ENCODE results near the gene CSF1.
"Not testable (repeated sequence)": the region's sequence is repeated elsewhere in the genome, so short reads cannot be mapped to it uniquely, and the experiment has no call there.

Gene CSF1

DNA sequence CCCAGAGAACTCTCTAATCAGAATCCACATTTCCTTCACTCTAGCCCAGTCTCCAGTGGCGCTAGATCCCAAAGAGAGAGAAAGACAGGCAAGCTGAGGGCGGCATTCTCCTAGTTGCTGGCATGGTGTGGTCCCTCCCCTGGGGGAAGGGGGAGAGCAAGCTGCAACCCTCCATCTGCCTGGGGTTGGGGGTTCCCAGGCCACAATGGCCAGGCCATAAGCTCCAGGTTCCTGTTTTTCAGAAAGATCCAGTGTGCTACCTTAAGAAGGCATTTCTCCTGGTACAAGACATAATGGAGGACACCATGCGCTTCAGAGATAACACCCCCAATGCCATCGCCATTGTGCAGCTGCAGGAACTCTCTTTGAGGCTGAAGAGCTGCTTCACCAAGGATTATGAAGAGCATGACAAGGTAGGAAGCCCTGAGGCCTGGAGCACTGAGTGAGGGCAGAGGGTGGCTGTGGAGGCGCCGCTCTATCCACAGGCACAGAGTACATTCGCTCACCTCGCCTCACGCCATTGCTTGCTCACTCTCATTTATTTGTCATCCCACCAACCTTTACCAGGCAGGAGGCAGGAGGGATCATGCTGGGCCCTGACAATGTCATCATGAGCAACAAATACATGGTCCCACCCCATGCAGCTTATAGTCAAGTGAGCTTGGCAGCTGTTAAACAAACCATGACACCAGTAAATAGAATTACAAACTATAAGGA, 6.6 kb downstream of the CSF1 start:
- H3K4me1 Mint-ChIP-seq, result peaks cover 18% of the 10 kb centered on the region
- DNase-seq (no peak), ATAC-seq (no peak)
- peaks cover 62% of the 10 kb centered on the region for H3K36me3 Mint-ChIP-seq (ENCODE audit: low read depth)
- H3K27me3 Mint-ChIP-seq, result peaks cover 5% of the 10 kb centered on the region
- no peaks in the 10 kb centered on the region for H3K9me3 Mint-ChIP-seq
- no peak overlapping the region for H3K27ac Mint-ChIP-seq
- H3K4me3 Mint-ChIP-seq, result no peak overlapping the region

DNA sequence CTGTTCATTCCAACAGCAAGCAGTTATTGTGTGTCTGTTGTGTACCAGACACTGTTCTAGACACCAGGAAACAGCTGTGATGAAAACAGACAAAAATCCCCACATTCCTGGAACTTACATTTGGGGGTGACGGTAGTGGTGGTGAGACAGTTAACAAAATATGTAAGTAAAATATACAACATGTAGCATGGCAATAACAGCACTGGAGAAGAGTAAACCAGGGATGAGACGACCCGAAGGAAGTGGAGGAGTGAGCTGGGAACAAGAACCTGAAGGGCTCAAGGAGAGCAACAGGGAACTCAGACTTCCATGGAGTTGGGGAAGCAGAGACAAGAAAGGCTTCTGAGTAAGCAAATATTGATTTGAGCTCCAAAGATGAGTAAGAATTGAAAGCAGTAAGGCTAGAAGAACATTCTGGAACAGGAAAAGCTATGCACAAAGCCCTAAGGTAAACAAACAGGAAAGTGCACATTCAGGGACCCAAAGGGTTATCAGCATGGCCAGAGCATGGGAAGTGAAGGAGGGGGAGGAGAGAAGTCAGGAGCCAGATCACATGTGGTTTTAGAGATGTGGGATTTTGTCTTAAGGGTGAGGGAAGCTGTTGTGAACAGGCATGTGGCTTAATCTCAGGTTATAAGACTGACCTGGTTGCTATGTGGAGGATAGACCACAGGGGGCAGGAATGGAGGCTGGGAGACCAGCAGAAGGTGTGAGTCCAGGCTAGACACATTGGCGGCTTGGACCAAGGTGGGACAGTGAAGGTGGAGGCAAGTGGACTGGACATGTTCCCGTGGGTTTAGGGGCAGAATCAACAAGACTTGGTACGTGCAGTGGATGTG, 7.3 kb downstream of the CSF1 start:
- Mint-ChIP-seq H3K36me3 (ENCODE audit: low read depth) (peaks cover 63% of the 10 kb centered on the region), H3K27me3 (peaks cover 3% of the 10 kb centered on the region), H3K4me3 (no peak overlapping the region), H3K27ac (peak overlapping the region; percentile 6), H3K4me1 (peaks cover 11% of the 10 kb centered on the region), H3K9me3 (no peaks in the 10 kb centered on the region)
- no peak for ATAC-seq
- no peak for DNase-seq

GRCh38 chr1:109918671-109919070, 8.0 kb downstream of the CSF1 start:
- H3K4me3 Mint-ChIP-seq, result no peak overlapping the region
- ATAC-seq, result no peak
- no peaks in the 10 kb centered on the region for H3K27me3 Mint-ChIP-seq
- peaks cover 66% of the 10 kb centered on the region for H3K36me3 Mint-ChIP-seq (ENCODE audit: low read depth)
- H3K4me1 Mint-ChIP-seq, result peaks cover 6% of the 10 kb centered on the region
- H3K9me3 Mint-ChIP-seq, result no peaks in the 10 kb centered on the region
- H3K27ac Mint-ChIP-seq, result peak overlapping the region; percentile 6
- no peak for DNase-seq

GRCh38 chr1:109919303-109919702, 8.7 kb downstream of the CSF1 start:
- no peaks in the 10 kb centered on the region for H3K9me3 Mint-ChIP-seq
- DNase-seq (no peak), ATAC-seq (no peak)
- no peaks in the 10 kb centered on the region for H3K4me1 Mint-ChIP-seq
- peaks cover 66% of the 10 kb centered on the region for H3K36me3 Mint-ChIP-seq (ENCODE audit: low read depth)
- no peaks in the 10 kb centered on the region for H3K27me3 Mint-ChIP-seq
- no peak overlapping the region for H3K4me3 Mint-ChIP-seq
- H3K27ac Mint-ChIP-seq, result no peak overlapping the region

- H3K27me3 Mint-ChIP-seq, H3K4me3 Mint-ChIP-seq, H3K27ac Mint-ChIP-seq, H3K4me1 Mint-ChIP-seq, DNase-seq, H3K9me3 Mint-ChIP-seq, ATAC-seq: not testable (repeated sequence)
- peaks cover 74% of the 10 kb centered on the region for H3K36me3 Mint-ChIP-seq (ENCODE audit: low read depth)
Measured at GRCh38 chr1:109920391-109920790, 9.7 kb downstream of the CSF1 start.

- no peaks in the 10 kb centered on the region for H3K4me1 Mint-ChIP-seq
- H3K27ac Mint-ChIP-seq, result no peak overlapping the region
- no peak for ATAC-seq
- no peaks in the 10 kb centered on the region for H3K9me3 Mint-ChIP-seq
- no peaks in the 10 kb centered on the region for H3K27me3 Mint-ChIP-seq
- peaks cover 79% of the 10 kb centered on the region for H3K36me3 Mint-ChIP-seq (ENCODE audit: low read depth)
- H3K4me3 Mint-ChIP-seq, result no peak overlapping the region
- no peak for DNase-seq
Measured at GRCh38 chr1:109922326-109922725, 11.7 kb downstream of the CSF1 start.

DNA sequence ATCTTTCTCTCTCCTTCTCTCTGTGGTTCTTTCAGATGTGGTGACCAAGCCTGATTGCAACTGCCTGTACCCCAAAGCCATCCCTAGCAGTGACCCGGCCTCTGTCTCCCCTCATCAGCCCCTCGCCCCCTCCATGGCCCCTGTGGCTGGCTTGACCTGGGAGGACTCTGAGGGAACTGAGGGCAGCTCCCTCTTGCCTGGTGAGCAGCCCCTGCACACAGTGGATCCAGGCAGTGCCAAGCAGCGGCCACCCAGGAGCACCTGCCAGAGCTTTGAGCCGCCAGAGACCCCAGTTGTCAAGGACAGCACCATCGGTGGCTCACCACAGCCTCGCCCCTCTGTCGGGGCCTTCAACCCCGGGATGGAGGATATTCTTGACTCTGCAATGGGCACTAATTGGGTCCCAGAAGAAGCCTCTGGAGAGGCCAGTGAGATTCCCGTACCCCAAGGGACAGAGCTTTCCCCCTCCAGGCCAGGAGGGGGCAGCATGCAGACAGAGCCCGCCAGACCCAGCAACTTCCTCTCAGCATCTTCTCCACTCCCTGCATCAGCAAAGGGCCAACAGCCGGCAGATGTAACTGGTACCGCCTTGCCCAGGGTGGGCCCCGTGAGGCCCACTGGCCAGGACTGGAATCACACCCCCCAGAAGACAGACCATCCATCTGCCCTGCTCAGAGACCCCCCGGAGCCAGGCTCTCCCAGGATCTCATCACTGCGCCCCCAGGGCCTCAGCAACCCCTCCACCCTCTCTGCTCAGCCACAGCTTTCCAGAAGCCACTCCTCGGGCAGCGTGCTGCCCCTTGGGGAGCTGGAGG, 12.7 kb downstream of the CSF1 start:
- Mint-ChIP-seq H3K27me3 (no peaks in the 10 kb centered on the region), H3K36me3 (ENCODE audit: low read depth) (peaks cover 71% of the 10 kb centered on the region), H3K4me3 (no peak overlapping the region), H3K27ac (no peak overlapping the region), H3K4me1 (no peaks in the 10 kb centered on the region), H3K9me3 (no peaks in the 10 kb centered on the region)
- DNase-seq (no peak), ATAC-seq (peak; percentile 35)

DNA sequence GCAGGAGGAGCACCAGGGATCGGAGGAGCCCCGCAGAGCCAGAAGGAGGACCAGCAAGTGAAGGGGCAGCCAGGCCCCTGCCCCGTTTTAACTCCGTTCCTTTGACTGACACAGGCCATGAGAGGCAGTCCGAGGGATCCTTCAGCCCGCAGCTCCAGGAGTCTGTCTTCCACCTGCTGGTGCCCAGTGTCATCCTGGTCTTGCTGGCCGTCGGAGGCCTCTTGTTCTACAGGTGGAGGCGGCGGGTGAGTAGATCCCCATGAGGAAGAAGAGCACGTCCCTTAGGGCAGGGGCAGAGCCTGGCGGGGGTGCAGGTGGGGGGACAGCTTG, 13.3 kb downstream of the CSF1 start:
- DNase-seq (no peak), ATAC-seq (no peak)
- Mint-ChIP-seq H3K9me3 (no peaks in the 10 kb centered on the region), H3K4me1 (no peaks in the 10 kb centered on the region), H3K36me3 (ENCODE audit: low read depth) (peaks cover 65% of the 10 kb centered on the region), H3K27me3 (no peaks in the 10 kb centered on the region), H3K27ac (no peak overlapping the region), H3K4me3 (no peak overlapping the region)

- no peak for DNase-seq
- H3K4me1 Mint-ChIP-seq, result no peaks in the 10 kb centered on the region
- H3K27me3 Mint-ChIP-seq, result no peaks in the 10 kb centered on the region
- H3K27ac Mint-ChIP-seq, result no peak overlapping the region
- ATAC-seq, result no peak
- peaks cover 63% of the 10 kb centered on the region for H3K36me3 Mint-ChIP-seq (ENCODE audit: low read depth)
- no peaks in the 10 kb centered on the region for H3K9me3 Mint-ChIP-seq
- H3K4me3 Mint-ChIP-seq, result no peak overlapping the region
Measured at GRCh38 chr1:109924316-109924715, 13.7 kb downstream of the CSF1 start.

GRCh38 chr1:109925159-109925990, 14.7 kb downstream of the CSF1 start:
- H3K9me3 Mint-ChIP-seq, result no peaks in the 10 kb centered on the region
- DNase-seq (no peak), ATAC-seq (no peak)
- no peaks in the 10 kb centered on the region for H3K27me3 Mint-ChIP-seq
- H3K4me1 Mint-ChIP-seq, result no peaks in the 10 kb centered on the region
- H3K27ac Mint-ChIP-seq, result peak overlapping the region; percentile 20
- no peak overlapping the region for H3K4me3 Mint-ChIP-seq
- peaks cover 60% of the 10 kb centered on the region for H3K36me3 Mint-ChIP-seq (ENCODE audit: low read depth)

DNA sequence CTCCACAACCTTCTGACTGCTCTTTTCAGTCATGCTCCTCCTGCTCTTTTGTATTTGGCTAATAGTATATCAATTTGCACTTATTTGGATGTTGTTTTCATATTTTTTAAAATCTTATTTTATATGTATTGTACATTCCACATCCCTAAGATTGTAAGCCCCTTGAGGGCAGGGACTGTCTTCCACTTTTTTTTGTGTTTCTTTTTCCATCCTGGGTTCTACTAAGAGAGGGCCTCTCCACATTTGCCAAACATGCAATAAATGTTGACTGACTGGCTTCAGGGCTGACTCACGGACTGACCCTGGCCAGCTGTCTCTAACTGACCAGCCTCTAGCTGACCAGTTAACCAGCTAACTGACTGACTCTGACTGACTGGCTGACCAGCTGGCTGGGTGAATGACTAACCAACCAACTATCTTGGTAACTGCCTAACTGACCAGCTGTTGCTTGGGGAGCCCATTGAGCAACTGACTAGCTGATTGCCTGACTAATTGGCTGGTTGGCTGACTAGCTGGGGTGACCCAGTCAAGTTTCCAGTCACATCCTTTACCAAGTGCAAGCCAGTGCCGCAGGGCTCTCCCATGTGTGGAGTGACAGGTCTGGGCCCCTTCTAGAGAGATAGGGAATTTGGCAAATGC, 16.1 kb downstream of the CSF1 start:
- no peak for DNase-seq
- Mint-ChIP-seq H3K27ac (no peak overlapping the region), H3K4me1 (no peaks in the 10 kb centered on the region)

GRCh38 chr1:109927356-109927755, 16.7 kb downstream of the CSF1 start:
- H3K4me3 Mint-ChIP-seq, result no peak overlapping the region
- H3K4me1 Mint-ChIP-seq, result no peaks in the 10 kb centered on the region
- ATAC-seq, result no peak
- no peak overlapping the region for H3K27ac Mint-ChIP-seq
- peaks cover 42% of the 10 kb centered on the region for H3K36me3 Mint-ChIP-seq (ENCODE audit: low read depth)
- DNase-seq, result no peak
- no peaks in the 10 kb centered on the region for H3K9me3 Mint-ChIP-seq
- H3K27me3 Mint-ChIP-seq, result no peaks in the 10 kb centered on the region

More for the DNA sequence above, 16.1 kb downstream of the CSF1 start:
- no peaks in the 10 kb centered on the region for H3K9me3 Mint-ChIP-seq
- H3K4me3 Mint-ChIP-seq, result no peak overlapping the region
- H3K27me3 Mint-ChIP-seq, result no peaks in the 10 kb centered on the region
- ATAC-seq, result no peak
- H3K36me3 Mint-ChIP-seq (ENCODE audit: low read depth), result peaks cover 47% of the 10 kb centered on the region

DNA sequence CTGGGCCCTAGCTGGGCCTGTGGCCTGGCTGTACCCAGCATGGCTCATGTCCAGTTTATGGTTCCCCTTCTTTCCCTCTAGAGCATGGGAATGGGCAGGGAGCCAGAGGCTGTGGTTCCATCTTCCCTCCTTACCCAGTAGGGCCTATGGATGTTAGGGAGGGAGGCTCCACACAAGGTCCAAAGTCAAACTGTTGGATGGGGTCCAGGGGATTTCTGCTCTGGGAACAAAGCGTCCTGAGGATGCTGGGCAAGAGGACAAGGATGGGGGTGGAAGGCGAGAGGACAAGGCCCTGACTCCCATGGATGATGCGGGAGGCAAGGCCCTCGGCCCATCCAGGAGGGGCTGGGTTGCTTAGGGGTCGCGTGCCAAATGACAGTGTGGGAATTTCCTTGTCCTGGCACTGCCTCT, 17.3 kb downstream of the CSF1 start:
- Mint-ChIP-seq H3K27me3 (no peaks in the 10 kb centered on the region), H3K27ac (no peak overlapping the region), H3K9me3 (no peaks in the 10 kb centered on the region), H3K4me1 (no peaks in the 10 kb centered on the region), H3K4me3 (no peak overlapping the region), H3K36me3 (ENCODE audit: low read depth) (peaks cover 39% of the 10 kb centered on the region)
- no peak for ATAC-seq
- no peak for DNase-seq

Data from activated naive CD8-positive, alpha-beta T cell treated with anti-CD3 and anti-CD28 coated beads, Interleukin-2, amount 50 U/mL, for 24 hours (primary cell).